ENCODE results near the gene CAAP1. TPM values are rescaled to one million over a fixed set of nuclear protein-coding genes. Genes with fewer than 3 reads are reported as not detected.
"Not testable (repeated sequence)": the region's sequence is repeated elsewhere in the genome, so short reads cannot be mapped to it uniquely, and the experiment has no call there.

The CAAP1 gene
- total RNA-seq, 1 experiment from 2014 or later = 24.1 TPM

DNA sequence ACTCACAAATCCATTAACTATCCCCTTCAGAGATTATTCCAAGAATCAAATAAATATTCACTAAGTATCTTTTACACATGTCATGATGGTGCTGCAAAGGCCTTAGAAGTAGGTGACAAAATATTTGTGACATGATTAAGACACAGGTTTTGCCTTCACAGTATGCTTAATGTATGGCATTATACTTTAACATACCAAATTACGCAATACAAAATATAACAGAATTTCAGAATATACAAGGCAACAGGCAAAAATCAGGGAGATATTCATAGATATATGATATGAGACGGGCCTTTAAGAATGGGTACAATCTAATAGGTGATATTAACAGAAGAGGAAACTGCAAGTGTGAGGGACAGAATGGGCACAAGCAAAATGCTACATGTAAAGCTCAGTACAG is 41.6 kb downstream of the CAAP1 start:
- Histone ChIP-seq H3K4me2 (ENCODE audit: low read length) (no peak overlapping the region), H3K9me2 (replicated peaks; ENCODE audit: low read length) (no peaks in the 10 kb centered on the region), H2AFZ (ENCODE audit: low read length) (no peak overlapping the region), H3F3A (ENCODE audit: low read length, unreplicated experiment) (no peaks in the 10 kb centered on the region), H3K79me2 (ENCODE audit: low read length) (no peaks in the 10 kb centered on the region), H3K9ac (ENCODE audit: low read length) (no peak overlapping the region), H3K4me1 (ENCODE audit: insufficient read depth, low read length) (no peaks in the 10 kb centered on the region), H3K36me3 (ENCODE audit: low read depth, low read length) (no peaks in the 10 kb centered on the region; the same call in 1 of the 2 replicates), H3K4me3 (ENCODE audit: low read length) (no peak overlapping the region), H3K27me3 (ENCODE audit: low read length) (no peaks in the 10 kb centered on the region), H4K20me1 (ENCODE audit: low read length) (no peaks in the 10 kb centered on the region), H3K27ac (ENCODE audit: low read length) (no peak overlapping the region), H3K9me3 (ENCODE audit: low read length) (no peaks in the 10 kb centered on the region)
- intact Hi-C loops (cut with micrococcal nuclease) = no loop called here
- DNase-seq (no peak), ATAC-seq (no peak)
- TF ChIP-seq EZH2phosphoT487 (IDR thresholded peaks at IDR 0.05; ENCODE audit: borderline replicate concordance, low read length) (no peak), EZH2 (IDR thresholded peaks at IDR 0.05; ENCODE audit: low read length, unreplicated experiment) (no peak), CTCF (conservative IDR thresholded peaks at IDR 0.05; ENCODE audit: low read depth, low read length) (no peak)
- CTCF ChIA-PET = no interaction called here
- BruUV-seq (replicated peaks) = no TSS peak
- POLR2A ChIA-PET (ENCODE audit: unreplicated experiment) = no interaction called here

GRCh38 chr9:26833792-26834191 is 58.8 kb downstream of the CAAP1 start:
- no peaks in the 10 kb centered on the region for H3K9me3 ChIP-seq (ENCODE audit: low read length)
- no peaks in the 10 kb centered on the region for H3K4me1 ChIP-seq (ENCODE audit: insufficient read depth, low read length)
- DNase-seq = no peak
- no peak overlapping the region for H3K4me3 ChIP-seq (ENCODE audit: low read length)
- POLR2A ChIA-PET (ENCODE audit: unreplicated experiment) = no interaction called here
- H3K36me3 ChIP-seq (ENCODE audit: low read depth, low read length) = no peaks in the 10 kb centered on the region
- H4K20me1 ChIP-seq (ENCODE audit: low read length) = no peaks in the 10 kb centered on the region
- ATAC-seq = no peak
- H2AFZ ChIP-seq (ENCODE audit: low read length) = no peak overlapping the region
- no peaks in the 10 kb centered on the region for H3K27me3 ChIP-seq (ENCODE audit: low read length)
- no peaks in the 10 kb centered on the region for H3K79me2 ChIP-seq (ENCODE audit: low read length)
- H3K4me2 ChIP-seq (ENCODE audit: low read length) = no peak overlapping the region
- CTCF ChIA-PET = no interaction called here
- no peaks in the 10 kb centered on the region for H3K9me2 ChIP-seq (replicated peaks; ENCODE audit: low read length)
- no peaks in the 10 kb centered on the region for H3F3A ChIP-seq (ENCODE audit: low read length, unreplicated experiment)
- no TSS peak for BruUV-seq (replicated peaks)
- no peak overlapping the region for H3K9ac ChIP-seq (ENCODE audit: low read length)
- H3K27ac ChIP-seq (ENCODE audit: low read length) = no peak overlapping the region
- intact Hi-C loops (cut with micrococcal nuclease) = no loop called here
- TF ChIP-seq EZH2 (IDR thresholded peaks at IDR 0.05; ENCODE audit: low read length, unreplicated experiment) (no peak), EZH2phosphoT487 (IDR thresholded peaks at IDR 0.05; ENCODE audit: borderline replicate concordance, low read length) (no peak), CTCF (conservative IDR thresholded peaks at IDR 0.05; ENCODE audit: low read depth, low read length) (no peak)

GRCh38 chr9:26828391-26828955 is 64.1 kb downstream of the CAAP1 start:
- H3K79me2 ChIP-seq (ENCODE audit: low read length); CTCF ChIA-PET; H3K9ac ChIP-seq (ENCODE audit: low read length); H3K36me3 ChIP-seq (ENCODE audit: low read depth, low read length); H3K4me3 ChIP-seq (ENCODE audit: low read length); H3F3A ChIP-seq (ENCODE audit: low read length, unreplicated experiment); H3K9me2 ChIP-seq (replicated peaks; ENCODE audit: low read length); H3K27ac ChIP-seq (ENCODE audit: low read length); intact Hi-C loops (cut with micrococcal nuclease); H3K27me3 ChIP-seq (ENCODE audit: low read length); H2AFZ ChIP-seq (ENCODE audit: low read length); H4K20me1 ChIP-seq (ENCODE audit: low read length); ATAC-seq; DNase-seq; POLR2A ChIA-PET (ENCODE audit: unreplicated experiment); BruUV-seq (replicated peaks); H3K9me3 ChIP-seq (ENCODE audit: low read length); H3K4me1 ChIP-seq (ENCODE audit: insufficient read depth, low read length); H3K4me2 ChIP-seq (ENCODE audit: low read length): not testable (repeated sequence)
